DMS 273 (cell line): ENCODE results near the gene TTPAL.
A peak's percentile ranks its signal among the peaks of the same experiment; 100 is the strongest.

ENCODE experiments used
- DNase-seq: peaks from one replicate; lab custom pipeline; 2025; ENCODE audit not compliant: unreplicated experiment; lab: John Stamatoyannopoulos, UW

Gene TTPAL, protein sequence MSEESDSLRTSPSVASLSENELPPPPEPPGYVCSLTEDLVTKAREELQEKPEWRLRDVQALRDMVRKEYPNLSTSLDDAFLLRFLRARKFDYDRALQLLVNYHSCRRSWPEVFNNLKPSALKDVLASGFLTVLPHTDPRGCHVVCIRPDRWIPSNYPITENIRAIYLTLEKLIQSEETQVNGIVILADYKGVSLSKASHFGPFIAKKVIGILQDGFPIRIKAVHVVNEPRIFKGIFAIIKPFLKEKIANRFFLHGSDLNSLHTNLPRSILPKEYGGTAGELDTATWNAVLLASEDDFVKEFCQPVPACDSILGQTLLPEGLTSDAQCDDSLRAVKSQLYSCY

DNA sequence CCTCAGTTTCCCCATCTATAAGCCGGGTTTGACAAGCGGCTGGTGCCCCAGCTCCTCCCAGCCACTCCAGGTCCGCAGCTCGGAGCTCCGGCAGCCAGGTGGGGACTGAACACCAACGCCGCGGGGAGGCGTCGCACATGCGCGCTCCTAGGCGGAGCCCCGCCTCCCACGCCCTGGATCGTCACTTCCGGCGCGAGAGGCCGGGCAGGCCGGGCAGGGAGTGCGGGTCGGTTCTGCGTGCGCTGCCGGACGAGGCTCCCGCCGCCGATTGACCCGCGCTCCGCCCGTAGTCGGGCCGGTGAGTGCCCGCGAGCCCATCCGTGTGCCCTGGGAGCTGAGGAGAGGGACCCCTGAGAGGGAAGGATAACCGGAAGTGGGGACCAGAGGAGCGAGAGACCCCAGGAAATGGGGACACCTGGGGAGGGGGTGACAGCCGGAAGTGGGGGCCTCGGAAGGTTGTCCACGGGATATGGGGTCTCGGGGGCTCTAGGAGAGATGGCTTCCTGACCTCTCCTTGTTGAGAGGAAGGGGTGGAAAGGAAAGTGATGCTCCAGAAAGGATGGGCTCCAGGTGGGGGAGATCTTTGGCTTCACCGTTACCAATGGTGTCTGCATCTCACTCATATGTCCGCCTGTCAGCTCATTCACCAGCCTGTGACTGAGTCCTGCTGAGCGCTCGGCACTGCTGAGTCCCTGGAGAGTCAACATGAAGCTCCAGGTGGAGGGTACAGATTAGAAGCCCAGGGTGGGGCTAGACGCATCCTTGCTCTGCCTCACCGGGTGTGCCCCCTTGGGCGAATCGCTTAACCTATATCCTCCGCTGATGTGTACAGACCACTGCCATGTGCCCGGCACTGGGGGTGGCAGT, at the start of gene TTPAL:
TTPAL (plus strand) TSS at position 181 of the 867 bp plus-strand sequence. CDS start 4,126 bp downstream, outside the sequence.
- peak; percentile 97 for DNase-seq

DNA sequence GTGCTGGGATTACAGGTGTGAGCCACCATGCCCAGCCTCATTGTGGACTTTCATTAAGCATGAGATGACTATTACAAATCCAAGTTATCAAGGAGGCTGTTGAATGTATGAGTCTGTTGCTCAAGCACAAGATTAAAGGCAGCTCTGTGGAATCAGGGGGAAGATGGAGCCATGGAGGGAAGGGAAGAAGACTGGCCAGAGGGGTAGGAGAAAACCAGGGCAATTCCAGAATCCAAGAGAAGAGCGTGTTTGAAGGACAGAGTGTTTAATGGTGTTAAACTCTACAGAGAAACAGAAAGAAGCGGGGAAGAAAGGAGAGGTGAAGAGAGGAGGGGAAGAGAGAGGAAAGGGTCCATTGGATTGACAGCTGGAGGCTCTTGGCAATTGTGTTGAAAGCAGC, 49.8 kb upstream of the TTPAL start:
- no peak for DNase-seq

GRCh38 chr20:44426879-44427790, 48.5 kb upstream of the TTPAL start:
- DNase-seq: no peak

- no peak for DNase-seq
Measured at GRCh38 chr20:44427804-44428173, 47.9 kb upstream of the TTPAL start.

DNA sequence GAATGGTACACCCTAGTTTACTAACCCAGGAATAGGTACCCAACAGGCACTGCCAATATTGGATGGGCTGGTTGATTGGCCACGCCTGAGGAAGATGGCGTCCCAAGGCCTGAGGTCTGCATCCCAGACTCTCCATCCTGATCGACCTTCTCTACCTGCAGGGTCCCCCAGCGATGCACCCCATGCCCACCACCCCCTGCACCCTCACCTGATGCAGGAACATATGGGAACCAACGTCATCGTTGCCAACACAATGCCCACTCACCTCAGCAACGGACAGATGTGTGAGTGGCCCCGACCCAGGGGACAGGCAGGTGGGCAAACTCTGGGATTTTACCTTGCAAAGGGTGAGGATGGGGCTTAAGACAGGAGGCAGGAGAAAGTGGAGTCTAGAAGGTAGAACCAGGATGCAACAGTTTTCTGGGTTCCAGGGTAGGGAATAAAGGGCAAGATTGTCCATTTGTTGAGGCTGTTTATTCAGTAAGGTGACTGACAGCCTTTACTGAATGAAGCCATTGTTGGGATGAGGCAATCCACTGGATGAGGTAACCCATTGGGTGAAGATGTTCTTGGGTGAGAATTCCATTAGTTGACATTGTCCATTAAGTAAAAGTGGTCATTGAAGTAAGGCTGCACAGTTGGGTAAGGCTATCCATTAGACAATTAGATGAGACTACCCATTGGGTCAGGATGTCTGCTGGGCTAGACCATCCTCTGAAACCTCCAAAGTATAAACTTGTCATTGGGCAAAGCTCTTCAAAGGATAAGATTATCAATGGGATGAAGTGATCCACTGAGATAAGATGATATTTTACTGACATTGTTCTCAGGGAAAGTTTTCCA, 47.3 kb upstream of the TTPAL start:
- no peak for DNase-seq

GRCh38 chr20:44429017-44429339, 46.7 kb upstream of the TTPAL start:
- no peak for DNase-seq

GRCh38 chr20:44429419-44430269, 46.0 kb upstream of the TTPAL start:
- no peak for DNase-seq

DNA sequence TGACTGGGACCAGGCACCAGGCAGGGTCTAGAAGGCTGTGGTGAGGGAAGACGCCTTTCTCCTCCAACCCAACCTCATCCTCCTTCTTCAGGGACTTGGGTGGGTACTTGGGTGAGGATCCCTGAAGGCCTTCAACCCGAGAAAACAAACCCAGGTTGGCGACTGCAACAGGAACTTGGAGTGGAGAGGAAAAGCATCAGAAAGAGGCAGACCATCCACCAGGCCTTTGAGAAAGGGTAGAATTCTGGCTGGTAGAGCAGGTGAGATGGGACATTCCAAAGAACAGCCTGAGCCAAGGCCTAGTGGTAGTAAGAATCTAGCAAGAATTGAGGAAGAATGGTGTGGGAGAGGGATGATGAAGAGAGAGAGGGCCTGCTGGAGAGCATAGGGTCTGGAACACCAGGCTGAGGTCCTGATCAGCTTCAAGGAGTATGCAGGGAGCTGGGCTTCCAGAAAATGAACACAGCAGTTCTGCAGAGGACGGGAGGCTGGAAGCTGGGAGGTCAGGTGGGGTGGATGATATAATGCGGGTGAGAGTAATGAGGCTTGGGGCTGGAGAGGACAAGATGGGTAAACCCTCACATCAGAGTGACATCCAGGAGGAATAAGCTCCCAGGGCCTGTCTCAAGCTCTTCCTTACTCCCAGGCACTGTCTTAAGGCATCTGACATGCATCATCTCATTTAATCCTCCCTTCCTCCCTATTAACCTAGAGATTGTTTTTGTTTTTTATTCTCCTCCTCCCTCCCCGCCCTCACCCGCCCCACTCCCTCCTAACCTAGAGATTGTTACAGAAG, 45.2 kb upstream of the TTPAL start:
- no peak for DNase-seq

GRCh38 chr20:44431118-44431501, 44.6 kb upstream of the TTPAL start:
- no peak for DNase-seq

DNA sequence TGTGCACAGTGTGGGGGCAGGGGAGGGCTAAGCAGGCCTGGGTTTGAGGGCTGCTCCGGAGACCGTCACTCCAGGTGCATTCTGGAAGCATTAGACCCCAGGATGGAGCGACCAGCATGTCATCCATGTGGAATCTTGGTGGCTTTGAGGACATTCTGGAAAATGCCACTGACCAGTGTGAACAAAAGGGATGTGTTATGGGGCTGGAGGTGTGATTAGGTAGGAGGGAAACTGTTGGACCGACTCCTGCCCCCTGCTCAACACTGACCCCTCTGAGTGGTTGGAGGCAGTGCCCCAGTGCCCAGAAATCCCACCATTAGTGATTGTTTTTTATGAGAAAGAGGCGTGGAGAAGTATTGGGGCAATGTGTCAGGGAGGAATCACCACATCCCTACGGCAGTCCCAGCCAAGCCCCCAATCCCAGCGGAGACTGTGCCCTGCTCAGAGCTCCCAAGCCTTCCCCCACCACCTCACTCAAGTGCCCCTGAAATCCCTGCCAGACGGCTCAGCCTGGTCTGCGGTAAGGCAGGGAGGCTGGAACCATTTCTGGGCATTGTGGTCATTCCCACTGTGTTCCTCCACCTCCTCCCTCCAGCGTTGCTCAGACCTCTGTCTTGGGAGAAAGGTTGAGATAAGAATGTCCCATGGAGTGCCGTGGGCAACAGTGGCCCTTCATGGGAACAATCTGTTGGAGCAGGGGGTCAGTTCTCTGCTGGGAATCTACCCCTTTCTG, 44.0 kb upstream of the TTPAL start:
- no peak for DNase-seq

- DNase-seq: no peak
Measured at GRCh38 chr20:44432618-44433577, 42.8 kb upstream of the TTPAL start.

DNA sequence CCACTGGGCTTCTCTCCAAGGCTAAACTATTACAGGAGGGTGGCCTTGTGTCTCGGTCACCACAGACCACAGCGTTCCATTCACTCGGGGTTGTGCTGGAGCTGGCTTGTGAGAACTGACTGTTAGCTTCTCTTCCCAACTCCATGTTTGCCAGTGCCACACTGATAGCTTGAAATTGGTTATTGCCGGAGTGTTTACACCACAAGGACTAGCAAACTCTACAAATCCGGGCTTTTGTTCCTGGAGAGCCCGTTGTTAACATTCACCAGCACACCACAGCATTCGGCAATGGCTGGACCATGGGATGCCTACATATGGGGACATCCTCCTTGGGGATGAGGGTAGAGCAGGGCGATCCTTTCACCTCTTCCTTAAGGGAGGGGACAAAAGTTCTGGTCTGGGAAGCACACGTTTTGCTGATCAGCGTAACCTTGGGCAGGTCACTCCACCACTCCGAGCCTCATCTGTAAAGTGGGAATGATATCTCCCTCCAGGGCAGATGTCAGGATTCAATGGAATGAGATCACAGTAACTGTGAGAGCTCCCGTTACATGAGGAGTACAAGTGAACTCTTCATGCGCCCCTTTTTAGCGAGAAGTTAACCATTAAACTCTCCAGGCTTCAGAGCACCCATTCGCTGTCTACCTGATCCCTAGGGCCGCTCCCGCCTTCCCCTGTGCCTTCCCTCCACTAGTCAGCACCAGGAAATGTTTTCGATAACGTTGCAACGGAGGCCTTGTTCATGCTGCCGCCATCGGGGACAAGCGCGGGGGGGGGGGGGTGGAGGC, 41.7 kb upstream of the TTPAL start:
- no peak for DNase-seq

DNA sequence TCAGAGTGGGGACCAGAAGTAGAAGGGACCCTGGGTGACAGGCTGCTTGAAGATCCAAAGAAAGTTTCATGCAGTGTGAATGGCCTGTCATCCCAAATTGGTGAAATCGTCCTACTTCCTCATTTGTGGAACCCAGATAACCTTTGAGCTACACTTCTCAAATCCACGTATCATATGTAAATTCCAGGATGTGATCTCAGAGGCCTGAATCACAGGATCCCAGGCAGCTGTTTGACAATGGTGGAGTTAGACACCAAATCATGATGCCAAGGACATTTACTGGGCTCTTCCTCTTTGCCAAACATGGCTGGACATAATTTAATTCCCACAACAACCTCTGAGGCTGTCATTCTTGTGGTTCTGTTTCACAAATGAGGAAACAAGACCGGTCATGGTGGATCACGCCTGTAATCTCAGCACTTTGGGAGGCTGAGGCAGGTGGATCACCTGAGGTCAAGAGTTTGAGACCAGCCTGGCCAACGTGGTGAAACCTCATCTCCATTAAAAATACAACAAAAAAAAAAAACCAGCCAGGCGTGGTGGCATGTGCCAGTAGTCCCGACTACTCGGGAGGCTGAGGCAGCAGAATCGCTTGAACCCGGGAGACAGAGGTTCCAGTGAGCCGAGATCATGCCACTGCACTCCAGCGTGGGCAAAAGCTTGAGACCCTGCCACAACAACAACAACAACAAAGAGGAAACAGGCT, 39.9 kb upstream of the TTPAL start:
- DNase-seq: no peak

DNA sequence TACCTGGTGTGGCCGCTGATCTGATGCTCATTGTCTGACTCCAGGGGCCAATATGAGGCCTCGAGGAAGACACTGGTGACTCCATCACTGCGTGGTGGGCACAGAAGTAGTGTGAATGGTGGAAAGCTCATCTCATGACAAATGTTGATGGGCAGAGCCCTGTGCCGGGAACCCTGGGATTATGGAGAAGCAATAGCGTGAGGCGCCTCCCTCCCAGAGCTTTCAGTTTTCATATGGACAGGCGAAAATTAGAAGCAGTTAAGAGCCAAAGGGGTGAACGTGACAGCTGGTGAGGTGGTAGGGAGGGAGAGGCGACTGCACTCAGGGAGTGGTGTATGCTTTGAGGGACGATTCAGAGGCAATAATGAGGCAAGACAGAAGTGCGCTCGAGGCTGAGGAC, 39.3 kb upstream of the TTPAL start:
- no peak for DNase-seq

GRCh38 chr20:44437497-44437896, 38.2 kb upstream of the TTPAL start:
- DNase-seq: no peak

GRCh38 chr20:44438782-44439181, 36.9 kb upstream of the TTPAL start:
- no peak for DNase-seq
